Peyer's patch (tissue), 4 donors: Measurements from ENCODE around the gene SYNE1. TPM values are rescaled to one million over a fixed set of nuclear protein-coding genes. Genes with fewer than 3 reads are reported as not detected.

Experiments used
- DNase-seq, 3 donors: peaks; one replicate each; pipeline ENCODE4 v3.0.0-alpha.2; 2017 to 2019
- H3K27ac ChIP-seq, 4 donors: fragments of 200-600 bp; sonication (generic); one replicate each; pipeline ENCODE4 v1.5.1; 2016 to 2019
- H3K27me3 ChIP-seq, 2 donors: fragments of 200-600 bp; sonication (generic); one replicate each; pipeline ENCODE4 v1.5.1; 2019
- H3K36me3 ChIP-seq, 3 donors: fragments of 200-600 bp; sonication (generic); one replicate each; pipeline ENCODE4 v1.5.1; 2016 to 2019
- H3K4me1 ChIP-seq, 4 donors: fragments of 200-600 bp; sonication (generic); one replicate each; pipeline ENCODE4 v1.5.1; 2016 to 2019
- H3K4me3 ChIP-seq, 4 donors: fragments of 200-600 bp; sonication (generic); 1 replicate in 3 of 4; 2 replicates in 1 of 4; pipeline ENCODE4 v1.5.1; 2016 to 2019; ENCODE audit warnings: mild to moderate bottlenecking in 1 of 4
- H3K9me3 ChIP-seq, 4 donors: fragments of 200-600 bp; sonication (generic); one replicate each; pipeline ENCODE4 v1.5.1; 2016 to 2019; ENCODE audit warnings: mild to moderate bottlenecking in 1 of 4
- CTCF ChIP-seq, 6 experiments: fragments of 450-650 bp in 4 of 6; fragments of 200-600 bp in 2 of 6; sonication (generic) in 1 of 6; IDR thresholded peaks; one replicate each; pipeline ENCODE4 v1.5.1; 2017 to 2019; ENCODE audit warnings: antibody characterized with exemption in 6 of 6, mild to moderate bottlenecking in 3 of 6, moderate library complexity in 1 of 6
- POLR2A ChIP-seq, 2 donors: fragments of 450-650 bp; IDR thresholded peaks; one replicate each; pipeline ENCODE4 v1.5.1; 2017; ENCODE audit warnings: antibody characterized with exemption in 2 of 2, mild to moderate bottlenecking in 2 of 2, moderate library complexity in 2 of 2
- total RNA-seq, 4 donors: library from RNA; depleted of rRNA; stranded (reverse); fragments of >200 nt; gene quantifications; one replicate each; pipeline ENCODE4 v1.1.0, GENCODE V29; 2016

Gene SYNE1
- total RNA-seq, 4 donors from 2014 or later: 23.1 to 245 (median 34.8) TPM

GRCh38 chr6:152206072-152206818 lies 430.9 kb downstream of the SYNE1 start:
- no peaks in the 10 kb centered on the region for H3K9me3 ChIP-seq
- peaks cover 0 to 54% (median 0%) of the 10 kb centered on the region in 3 donors for H3K36me3 ChIP-seq
- H3K27ac ChIP-seq: no peak overlapping the region
- DNase-seq: peak in 1 of 3 donors; percentile 56
- no peaks in the 10 kb centered on the region for H3K4me1 ChIP-seq
- TF ChIP-seq POLR2A (IDR thresholded peaks at IDR 0.05): no peak
- TF ChIP-seq CTCF (IDR thresholded peaks at IDR 0.05): peak in 4 of 6 experiments; percentile 23 to 37 (median 30)
- H3K4me3 ChIP-seq: no peak overlapping the region
- H3K27me3 ChIP-seq: no peaks in the 10 kb centered on the region

GRCh38 chr6:152204591-152204990 lies 432.6 kb downstream of the SYNE1 start:
- H3K27me3 ChIP-seq: no peaks in the 10 kb centered on the region
- H3K9me3 ChIP-seq: no peaks in the 10 kb centered on the region
- H3K4me3 ChIP-seq: no peak overlapping the region
- no peaks in the 10 kb centered on the region for H3K4me1 ChIP-seq
- no peak overlapping the region for H3K27ac ChIP-seq
- TF ChIP-seq POLR2A (IDR thresholded peaks at IDR 0.05) (no peak), CTCF (IDR thresholded peaks at IDR 0.05) (no peak)
- peaks cover 0 to 60% (median 0%) of the 10 kb centered on the region in 3 donors for H3K36me3 ChIP-seq
- DNase-seq: no peak

GRCh38 chr6:152201120-152201519 lies 436.0 kb downstream of the SYNE1 start:
- TF ChIP-seq CTCF (IDR thresholded peaks at IDR 0.05): no peak
- no peak for TF ChIP-seq POLR2A (IDR thresholded peaks at IDR 0.05)
- DNase-seq: no peak
- Histone ChIP-seq H3K4me1 (no peaks in the 10 kb centered on the region), H3K27ac (no peak overlapping the region), H3K27me3 (no peaks in the 10 kb centered on the region), H3K36me3 (peaks cover 0 to 52% (median 0%) of the 10 kb centered on the region in 3 donors), H3K4me3 (no peak overlapping the region), H3K9me3 (no peaks in the 10 kb centered on the region)

GRCh38 chr6:152195896-152196295 lies 441.3 kb downstream of the SYNE1 start:
- DNase-seq: no peak
- no peak for TF ChIP-seq POLR2A (IDR thresholded peaks at IDR 0.05)
- no peak for TF ChIP-seq CTCF (IDR thresholded peaks at IDR 0.05)
- Histone ChIP-seq H3K4me1 (no peaks in the 10 kb centered on the region), H3K27ac (no peak overlapping the region), H3K36me3 (peaks cover 0 to 29% (median 0%) of the 10 kb centered on the region in 3 donors), H3K27me3 (no peaks in the 10 kb centered on the region), H3K9me3 (no peaks in the 10 kb centered on the region), H3K4me3 (no peak overlapping the region)

GRCh38 chr6:152189736-152190135 lies 447.4 kb downstream of the SYNE1 start:
- H3K4me3 ChIP-seq: no peak overlapping the region
- TF ChIP-seq POLR2A (IDR thresholded peaks at IDR 0.05) (no peak), CTCF (IDR thresholded peaks at IDR 0.05) (no peak)
- no peaks in the 10 kb centered on the region for H3K4me1 ChIP-seq
- no peak for DNase-seq
- no peaks in the 10 kb centered on the region for H3K36me3 ChIP-seq
- no peaks in the 10 kb centered on the region for H3K9me3 ChIP-seq
- no peaks in the 10 kb centered on the region for H3K27me3 ChIP-seq
- H3K27ac ChIP-seq: no peak overlapping the region
